GM03348 (cell line): ENCODE data around the gene DDT.
A peak's percentile ranks its signal among the peaks of the same experiment; 100 is the strongest.
"Not testable (repeated sequence)": the region's sequence is repeated elsewhere in the genome, so short reads cannot be mapped to it uniquely, and the experiment has no call there.

Experiments
- DNase-seq: peaks from one replicate; pipeline ENCODE4 v3.0.0; 2012; ENCODE audit warnings: low spot score

DDT gene

GRCh38 chr22:23974345-23974744 is at the start of gene DDT:
DDT (minus strand) TSS chr22:23974441; CDS start chr22:23974414, 27 bp downstream.
- DNase-seq: not testable (repeated sequence)

- DNase-seq: no peak
These were observed 49.1 kb upstream of the DDT start for GRCh38 chr22:24023204-24023789.

GRCh38 chr22:24021304-24021703 is 47.1 kb upstream of the DDT start:
- DNase-seq: no peak

- DNase-seq: no peak
These were observed 41.9 kb upstream of the DDT start for GRCh38 chr22:24016156-24016555.

- no peak for DNase-seq
These were observed 37.5 kb upstream of the DDT start for GRCh38 chr22:24011735-24012068.

- DNase-seq: no peak
These were observed 35.8 kb upstream of the DDT start for GRCh38 chr22:24010018-24010391.

GRCh38 chr22:24009227-24010017 is 35.2 kb upstream of the DDT start:
- no peak for DNase-seq

GRCh38 chr22:24008381-24009226 is 34.4 kb upstream of the DDT start:
- DNase-seq: no peak

- DNase-seq: no peak
These were observed 33.7 kb upstream of the DDT start for GRCh38 chr22:24008022-24008283.

- no peak for DNase-seq
These were observed 33.2 kb upstream of the DDT start for GRCh38 chr22:24007253-24008021.

- no peak for DNase-seq
These were observed 32.6 kb upstream of the DDT start for GRCh38 chr22:24006914-24007214.

- DNase-seq: no peak
These were observed 32.1 kb upstream of the DDT start for GRCh38 chr22:24006207-24006913.

GRCh38 chr22:24005201-24005600 is 31.0 kb upstream of the DDT start, which contains the start of gene GSTT4:
GSTT4 (minus strand) TSS chr22:24005453; CDS start chr22:24005356, 97 bp downstream.
- DNase-seq: peak; percentile 27

- no peak for DNase-seq
These were observed 29.6 kb upstream of the DDT start for GRCh38 chr22:24003887-24004286.

GRCh38 chr22:24002851-24003250 is 28.6 kb upstream of the DDT start:
- no peak for DNase-seq

GRCh38 chr22:24002272-24002671 is 28.0 kb upstream of the DDT start:
- no peak for DNase-seq

- DNase-seq: no peak
These were observed 27.1 kb upstream of the DDT start for GRCh38 chr22:24001314-24001713.

GRCh38 chr22:23999779-24000178 is 25.5 kb upstream of the DDT start:
- not testable (repeated sequence) for DNase-seq

GRCh38 chr22:23997092-23997491 is 22.9 kb upstream of the DDT start:
- DNase-seq: no peak

GRCh38 chr22:23993581-23994177 is 19.4 kb upstream of the DDT start:
- not testable (repeated sequence) for DNase-seq

GRCh38 chr22:23993080-23993479 is 18.8 kb upstream of the DDT start:
- DNase-seq: not testable (repeated sequence)
